8988T (cell line): Measurements from ENCODE around the gene NCAPH2.

ENCODE experiments used
- DNase-seq: peaks from one replicate; pipeline ENCODE4 v3.0.0; 2011

Gene NCAPH2

DNA sequence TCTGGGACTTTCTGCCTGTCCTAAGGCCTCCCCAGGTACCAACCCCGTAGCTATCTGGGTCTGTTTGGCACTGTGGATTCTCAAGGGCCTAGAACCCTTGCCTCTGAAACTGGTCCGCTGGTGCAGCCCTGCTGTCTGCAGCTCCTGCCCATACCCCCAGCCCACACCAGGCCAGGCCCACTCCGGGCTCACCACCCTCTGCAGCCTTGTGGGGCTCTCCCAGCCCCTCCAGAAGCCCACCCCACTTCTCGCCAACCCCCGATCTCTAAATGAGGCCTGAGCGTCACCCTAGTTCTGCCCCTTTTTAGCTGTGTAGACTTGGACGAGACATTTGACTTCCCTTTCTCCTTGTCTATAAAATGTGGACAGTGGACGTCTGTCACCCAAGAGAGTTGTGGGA is 42.4 kb downstream of the NCAPH2 start:
- no peak for DNase-seq

DNA sequence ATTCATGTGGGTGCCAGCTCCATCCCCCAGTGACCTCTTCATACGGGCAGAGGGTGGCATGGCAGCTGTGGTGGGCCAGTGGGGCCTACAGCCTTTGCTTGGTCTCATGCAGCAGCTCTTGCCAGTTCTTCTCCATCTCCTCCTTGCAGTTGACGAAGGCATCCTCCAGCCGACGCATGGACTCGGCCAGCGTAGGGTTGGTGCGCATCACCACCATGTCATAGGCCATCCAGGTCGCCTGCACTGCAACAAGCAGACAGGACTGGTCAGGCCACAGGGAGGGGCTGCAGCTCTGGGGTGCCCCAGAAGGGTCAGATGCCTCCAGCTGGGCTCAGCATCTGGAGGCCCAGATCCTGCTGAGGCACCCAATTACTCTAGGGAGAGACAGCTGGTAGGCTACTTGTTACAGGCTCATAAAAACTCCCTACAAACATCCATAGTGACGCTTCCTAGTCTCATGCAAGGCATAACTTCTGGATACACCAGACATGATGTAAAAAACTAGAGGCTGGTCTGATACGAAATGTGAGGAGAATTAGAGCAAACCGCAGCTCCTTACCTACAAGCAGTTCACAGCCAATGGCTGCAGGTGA is 43.2 kb downstream of the NCAPH2 start:
- no peak for DNase-seq

DNA sequence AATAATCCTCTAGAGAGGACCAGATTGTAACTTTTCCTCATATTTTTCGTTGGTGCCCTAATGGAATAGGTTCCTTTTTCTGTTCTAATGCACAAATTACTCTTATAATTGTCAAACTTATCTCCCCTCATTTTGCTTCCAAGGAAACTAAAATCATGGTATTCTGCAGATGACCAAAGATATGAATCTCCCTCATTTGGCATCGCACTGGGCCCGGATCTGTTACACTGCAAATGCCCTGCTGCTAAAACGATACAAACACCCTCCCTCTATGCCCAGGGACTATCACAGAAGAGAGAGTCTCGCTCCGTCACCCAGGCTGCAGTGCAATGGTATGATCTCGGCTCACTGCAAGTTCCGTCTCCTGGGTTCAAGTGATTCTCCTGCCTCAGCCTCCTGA is 45.3 kb downstream of the NCAPH2 start:
- no peak for DNase-seq

DNA sequence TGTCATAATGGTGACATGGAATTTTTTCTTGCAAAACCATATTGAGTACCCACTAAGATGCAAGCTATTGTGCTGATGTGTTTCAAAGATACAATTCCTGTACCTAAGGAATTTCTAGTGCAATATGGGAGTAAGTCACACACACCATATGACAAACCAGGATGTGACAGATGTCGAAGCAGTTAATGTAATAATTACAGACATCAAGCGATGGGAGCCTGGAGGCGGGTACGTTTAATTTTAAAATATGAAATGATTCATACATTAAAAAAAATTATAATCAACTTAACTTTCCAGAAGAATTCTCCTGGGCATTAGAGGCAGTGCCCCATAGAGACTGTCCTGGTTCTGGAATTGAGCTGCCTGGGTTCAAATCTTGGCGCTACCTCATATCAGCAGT is 48.7 kb downstream of the NCAPH2 start:
- DNase-seq: no peak

DNA sequence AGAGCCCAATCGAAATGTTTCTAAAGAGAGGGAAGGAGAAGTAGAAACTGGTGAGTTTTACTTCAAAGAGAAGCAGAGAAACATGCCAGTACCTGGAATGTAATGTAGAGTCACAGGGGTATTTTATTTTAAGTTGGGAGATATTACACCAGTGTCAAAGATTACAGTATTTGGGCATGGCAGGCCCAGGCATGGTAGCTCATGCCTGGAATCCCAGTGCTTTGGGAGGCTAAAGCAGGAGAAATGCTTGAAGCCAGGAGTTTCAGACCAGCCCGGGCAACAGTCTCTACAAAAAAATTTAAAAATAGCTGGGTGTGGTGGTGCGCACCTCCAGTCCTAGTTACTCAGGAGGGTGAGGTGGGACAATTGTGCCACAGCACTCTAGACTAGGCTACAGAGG is 52.0 kb downstream of the NCAPH2 start:
- DNase-seq: no peak

DNA sequence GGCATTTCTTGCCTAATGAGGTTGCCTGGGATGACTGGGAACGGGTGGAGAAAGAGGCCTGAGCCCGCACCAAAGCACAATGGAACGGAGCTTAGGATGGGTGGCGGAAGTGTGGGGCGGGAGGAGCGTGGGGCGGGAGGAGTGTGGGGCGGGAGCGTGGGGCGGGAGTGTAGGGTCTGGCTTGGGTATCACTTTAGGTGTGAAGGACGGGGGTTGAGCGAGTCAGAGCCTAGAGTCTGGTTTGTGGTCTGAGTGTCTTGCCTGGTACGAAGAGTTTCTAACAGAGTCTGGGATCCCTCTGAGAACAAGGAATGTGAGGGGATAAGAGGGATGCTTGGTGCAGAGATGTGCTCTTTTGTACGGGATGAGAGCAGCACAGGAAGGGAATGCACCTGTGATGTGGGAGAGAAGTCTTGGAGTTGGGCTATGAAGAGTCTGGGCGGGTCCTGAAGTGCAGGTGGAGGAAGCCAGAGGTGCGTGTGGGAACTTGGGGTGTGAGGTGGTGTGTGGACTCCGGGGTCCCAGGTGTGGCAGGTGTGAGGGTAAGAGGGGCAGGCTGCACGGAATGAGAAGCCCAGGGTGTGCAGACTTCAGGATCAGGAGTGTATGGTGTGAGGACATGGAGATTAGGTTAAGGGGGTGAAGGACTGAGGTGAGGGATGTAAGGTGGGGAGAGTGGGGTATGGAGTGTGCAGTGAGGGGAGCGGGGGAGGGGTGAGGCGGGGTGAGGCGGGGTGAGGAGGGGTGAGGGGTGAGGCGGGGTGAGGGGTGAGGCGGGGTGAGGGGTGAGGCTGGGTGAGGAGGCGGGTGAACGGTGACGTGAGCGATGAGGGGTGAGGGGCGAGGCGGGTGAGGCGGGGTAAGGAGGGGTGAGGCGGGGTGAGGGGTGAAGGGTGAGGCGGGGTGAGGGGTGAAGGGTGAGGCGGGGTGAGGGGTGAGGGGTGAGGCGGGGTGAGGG is 53.7 kb downstream of the NCAPH2 start:
- no peak for DNase-seq

DNA sequence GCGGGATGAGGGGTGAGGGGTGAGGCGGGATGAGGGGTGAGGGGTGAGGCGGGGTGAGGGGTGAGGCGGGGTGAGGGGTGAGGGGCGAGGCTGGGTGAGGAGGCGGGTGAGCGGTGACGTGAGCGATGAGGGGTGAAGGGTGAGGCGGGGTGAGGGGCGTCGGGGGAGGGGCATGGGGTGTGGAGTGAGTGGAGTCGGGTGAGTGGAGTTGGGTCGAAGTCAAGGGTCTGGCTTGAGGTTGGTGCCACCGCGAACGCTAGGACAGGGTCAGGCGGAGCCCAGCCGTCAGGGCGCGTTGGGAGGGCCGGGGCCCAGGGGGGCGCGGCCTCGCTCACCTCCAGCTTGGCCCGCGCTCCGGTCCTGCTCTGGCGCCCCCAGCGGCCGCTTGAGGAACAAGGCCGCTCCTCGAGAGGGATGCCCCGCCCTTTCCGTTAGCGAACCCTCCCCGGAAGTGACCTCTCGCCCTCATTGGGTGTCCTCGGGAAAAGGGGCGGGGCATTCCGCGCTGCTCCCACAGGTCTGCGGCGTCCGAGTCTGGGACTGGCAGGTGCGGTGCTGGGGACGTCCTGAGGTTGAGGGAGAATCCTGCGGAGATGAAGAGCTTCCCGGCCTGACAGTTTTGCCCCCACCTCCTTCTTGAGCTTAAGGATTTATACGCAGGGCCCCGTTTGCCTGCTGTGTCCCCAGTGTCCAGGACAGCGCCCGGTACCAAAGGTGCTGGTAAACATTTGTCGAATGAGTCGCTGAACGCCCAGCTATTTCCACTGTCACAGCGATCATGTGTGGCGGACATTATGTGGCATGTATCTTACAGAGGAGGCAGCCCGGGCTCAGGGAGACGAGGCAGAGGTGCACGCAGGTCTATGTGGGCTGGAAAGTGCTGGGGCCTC is 54.7 kb downstream of the NCAPH2 start, which contains the start of gene SYCE3:
SYCE3 (minus strand) TSS at position 397 of the 890 bp plus-strand sequence. CDS start 6,514 bp downstream, outside the sequence.
- DNase-seq: peak; percentile 57

DNA sequence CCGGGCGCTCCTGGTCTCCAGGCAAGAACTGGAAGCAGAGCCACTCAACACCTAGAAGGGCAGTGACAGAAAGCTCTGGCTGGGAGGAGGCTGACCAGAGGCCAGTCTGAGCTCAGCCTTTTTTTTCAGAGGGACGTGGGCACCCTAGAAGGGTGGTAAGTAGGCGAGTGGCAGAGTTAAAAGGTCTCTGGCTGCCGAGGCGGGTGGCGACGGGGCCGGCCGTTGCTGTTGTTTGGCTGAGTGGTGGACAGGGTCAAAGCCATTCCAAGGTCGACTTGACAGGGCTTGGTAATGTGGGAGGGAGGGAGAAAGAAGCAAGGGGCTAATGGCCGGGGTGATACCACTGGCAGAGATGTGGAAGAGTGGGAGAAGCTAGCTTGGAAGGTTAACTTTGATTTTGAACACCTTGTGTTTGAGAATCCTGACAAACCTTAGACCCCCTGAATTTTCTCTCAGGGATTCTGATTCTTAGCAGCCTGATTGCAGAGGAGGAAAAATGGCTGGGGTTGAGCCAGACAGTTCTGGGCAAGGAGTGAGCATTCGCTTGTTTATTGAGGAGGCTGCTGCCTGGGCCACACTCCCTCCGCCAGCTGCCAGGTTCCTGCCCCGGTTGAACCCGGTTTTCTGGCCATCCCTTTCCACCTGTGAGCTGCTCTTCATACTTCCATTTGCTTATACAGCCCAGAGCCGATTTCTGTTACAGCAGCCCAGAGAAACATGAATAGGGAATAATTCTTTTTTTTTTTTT is 55.6 kb downstream of the NCAPH2 start:
- no peak for DNase-seq

DNA sequence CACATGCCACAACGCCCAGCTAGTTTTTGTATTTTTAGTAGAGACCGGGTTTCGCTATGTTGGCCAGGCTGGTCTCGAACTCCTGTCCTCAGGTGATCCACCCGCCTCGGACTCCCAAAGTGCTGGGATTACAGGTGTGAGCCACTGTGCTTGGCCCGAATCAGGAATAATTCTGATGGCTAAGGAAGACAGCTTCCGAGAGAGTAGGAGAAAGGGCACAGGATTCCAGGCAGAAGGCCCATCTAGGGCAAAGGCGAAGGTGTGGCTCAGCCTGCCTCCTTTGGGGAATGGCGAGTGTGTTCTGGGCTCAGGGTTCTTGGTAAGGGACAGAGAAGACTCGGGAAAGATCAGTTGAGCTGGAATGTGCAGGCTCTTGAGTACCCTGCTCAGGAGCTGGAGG is 56.3 kb downstream of the NCAPH2 start:
- no peak for DNase-seq

DNA sequence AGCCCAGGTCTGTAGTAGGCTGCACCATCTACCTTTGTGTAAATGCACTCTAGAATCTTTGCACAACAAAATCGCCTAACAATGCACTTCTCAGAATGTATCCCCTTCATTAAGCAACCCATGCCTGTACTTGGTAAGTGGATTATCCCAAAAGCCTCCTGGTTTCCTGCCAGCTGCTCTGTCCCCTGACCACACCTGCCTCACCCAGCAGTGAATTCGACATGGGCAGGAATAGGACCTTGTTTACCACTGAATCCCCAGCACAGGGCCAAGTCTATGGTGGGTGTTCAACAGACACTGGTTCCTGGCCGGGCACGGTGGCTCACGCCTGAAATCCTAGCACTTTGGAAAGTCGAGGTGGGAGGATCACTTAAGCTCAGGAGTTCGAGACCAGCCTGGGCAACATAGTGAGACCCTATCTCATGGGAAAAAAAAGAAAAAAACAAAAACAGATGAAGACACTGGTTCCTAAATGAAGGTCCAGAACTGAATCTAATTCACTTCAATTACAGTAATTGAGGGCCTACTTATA is 59.8 kb downstream of the NCAPH2 start:
- no peak for DNase-seq

DNA sequence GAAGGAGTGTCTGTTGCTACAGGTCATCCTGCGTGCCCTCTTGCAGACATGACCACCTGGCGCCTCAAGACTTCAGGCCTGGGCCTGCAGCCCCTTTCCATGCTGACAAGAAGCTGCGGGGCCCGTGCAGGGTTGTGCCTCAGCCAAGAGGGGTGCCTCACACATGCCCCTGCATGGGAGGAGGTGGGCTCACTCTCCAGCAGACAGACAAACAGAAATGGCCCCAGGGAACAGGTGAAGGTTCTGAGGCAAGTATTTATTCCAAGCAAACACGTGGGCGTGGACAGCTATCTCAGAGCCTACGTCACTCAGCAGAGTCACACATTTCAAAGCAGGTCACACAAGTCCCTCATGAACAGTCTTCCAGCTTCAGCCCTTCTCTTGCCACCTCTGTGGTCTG is 60.6 kb downstream of the NCAPH2 start:
- no peak for DNase-seq

DNA sequence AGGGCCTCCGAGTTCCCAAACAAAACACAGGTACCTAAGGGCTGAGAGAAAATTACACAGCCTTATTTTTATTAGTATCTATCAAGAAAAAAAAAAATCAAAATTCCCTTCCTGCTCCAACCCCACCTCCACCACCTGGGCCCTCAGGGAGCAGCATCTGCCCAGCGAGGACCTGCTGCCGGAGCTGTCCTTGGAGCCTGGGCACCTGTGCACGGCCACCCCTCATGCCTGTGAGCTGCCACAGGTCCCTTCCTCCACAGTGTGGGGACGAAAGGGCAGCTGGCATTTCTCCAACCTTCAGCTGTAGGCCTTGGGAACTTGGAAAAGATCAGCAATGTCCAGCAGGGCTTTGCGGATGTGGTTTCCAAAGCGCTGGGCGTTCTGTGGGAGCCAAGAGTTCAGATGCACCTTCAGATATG is 61.0 kb downstream of the NCAPH2 start:
- no peak for DNase-seq

DNA sequence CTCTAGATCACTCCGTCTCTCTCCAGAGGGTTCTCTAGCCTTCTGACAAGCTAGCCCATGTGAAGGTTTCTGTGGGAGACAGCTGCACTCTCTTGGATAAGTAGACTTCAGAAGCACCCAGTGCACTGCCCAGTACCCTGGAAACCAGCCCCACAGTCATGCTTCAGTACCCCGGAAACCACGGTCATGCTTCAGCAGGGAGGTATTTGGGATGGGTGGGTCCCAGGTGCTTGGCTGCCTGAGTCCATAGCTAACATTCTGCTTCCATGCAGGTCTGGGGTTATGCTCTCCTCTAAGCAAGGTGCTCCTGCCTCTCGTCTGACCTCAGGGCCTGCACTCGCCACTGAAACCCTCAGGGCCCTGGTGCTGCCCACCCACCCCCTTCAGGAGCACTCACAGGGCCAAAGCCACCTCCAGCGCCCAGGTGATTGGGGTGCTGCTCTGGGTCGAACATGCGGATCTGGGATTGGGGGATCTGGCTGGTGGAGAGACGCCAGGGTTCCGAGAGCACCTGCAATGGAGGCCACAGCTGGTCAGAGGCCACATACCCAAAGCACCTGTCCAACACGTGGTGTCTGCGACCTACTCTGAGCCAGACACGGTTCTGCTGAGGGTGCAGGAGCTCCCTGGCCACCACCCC is 62.0 kb downstream of the NCAPH2 start:
- no peak for DNase-seq

DNA sequence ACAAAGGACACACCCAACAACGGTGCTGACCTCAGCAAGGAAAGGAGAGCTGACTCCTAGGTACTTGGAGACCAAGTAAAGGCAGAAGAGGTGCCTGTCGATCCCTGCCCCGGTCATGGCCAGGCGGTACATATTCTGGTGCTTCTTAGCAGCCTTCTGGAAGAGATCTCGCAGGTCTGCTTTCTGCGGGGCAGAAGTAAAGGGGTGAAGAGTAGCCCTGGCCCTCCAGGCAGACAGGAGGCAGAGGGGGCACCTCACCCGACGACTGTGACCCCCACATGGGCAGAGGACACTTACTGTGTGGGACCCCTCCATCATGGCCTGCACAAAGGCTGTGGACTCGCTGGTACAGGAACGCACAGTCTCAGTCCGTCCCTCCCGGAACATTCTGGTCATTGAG is 62.8 kb downstream of the NCAPH2 start:
- no peak for DNase-seq

DNA sequence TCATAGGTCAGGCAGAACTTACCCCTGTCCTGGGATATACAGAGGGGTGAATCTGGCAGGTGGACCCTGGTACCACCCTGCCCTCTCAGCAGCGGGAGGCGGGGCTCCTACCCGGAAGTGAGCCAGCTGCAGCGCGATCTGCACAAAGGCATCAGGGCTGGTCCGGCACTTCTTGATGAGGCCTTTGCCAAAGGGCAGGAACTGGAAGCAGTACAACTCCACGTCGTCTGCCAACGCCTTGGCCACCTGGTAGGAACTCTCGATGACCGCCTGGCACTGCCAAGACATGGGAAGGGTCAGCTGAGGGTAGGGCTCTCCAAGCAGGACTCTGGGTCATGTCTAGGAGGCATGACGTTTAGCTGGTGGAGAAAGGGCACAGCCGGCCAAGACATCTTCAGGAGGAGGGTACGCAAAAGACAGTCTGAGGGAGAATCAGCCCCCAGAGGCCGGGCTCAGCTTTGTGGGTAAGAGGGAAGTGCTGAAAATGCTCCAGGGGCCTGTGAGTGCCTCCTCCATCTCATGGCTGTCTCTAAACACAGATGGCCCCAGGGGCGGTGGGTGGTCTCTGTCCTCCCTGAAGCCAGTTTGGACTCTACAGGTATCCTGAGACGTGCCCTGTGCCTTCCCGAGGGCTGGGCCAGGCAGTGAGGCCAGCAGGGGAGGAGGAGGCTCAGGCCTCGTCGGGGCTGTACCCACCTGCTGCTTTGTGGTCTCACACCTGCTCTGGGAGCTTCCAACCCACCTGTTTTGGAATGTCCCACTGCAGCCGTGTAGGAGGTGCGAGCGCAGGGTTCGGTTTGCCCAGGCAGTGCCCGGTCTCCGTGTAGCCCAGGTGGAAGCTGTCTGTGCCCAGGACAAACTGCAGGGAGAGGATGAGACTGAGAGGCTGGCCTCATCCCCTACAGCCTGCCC is 63.5 kb downstream of the NCAPH2 start:
- no peak for DNase-seq

DNA sequence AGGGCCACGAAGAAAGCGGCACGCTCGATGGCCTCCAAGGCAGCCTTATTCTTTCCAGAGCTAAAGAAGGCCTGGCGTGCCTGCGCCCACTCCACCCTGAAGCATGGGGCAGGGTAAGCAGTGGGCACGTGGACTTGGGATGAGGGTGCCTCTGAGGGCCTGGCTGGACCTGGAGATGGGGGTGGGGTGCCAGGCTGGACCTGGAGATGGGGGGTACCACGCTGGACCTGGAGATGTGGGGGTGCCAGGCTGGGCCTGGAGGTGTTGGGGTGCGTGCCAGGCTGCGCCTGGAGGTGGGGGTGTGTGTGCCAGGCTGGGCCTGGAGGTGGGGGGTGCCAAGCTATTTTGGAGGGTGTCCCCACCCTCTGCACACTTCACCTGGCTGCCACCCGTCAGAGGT is 64.9 kb downstream of the NCAPH2 start:
- no peak for DNase-seq

DNA sequence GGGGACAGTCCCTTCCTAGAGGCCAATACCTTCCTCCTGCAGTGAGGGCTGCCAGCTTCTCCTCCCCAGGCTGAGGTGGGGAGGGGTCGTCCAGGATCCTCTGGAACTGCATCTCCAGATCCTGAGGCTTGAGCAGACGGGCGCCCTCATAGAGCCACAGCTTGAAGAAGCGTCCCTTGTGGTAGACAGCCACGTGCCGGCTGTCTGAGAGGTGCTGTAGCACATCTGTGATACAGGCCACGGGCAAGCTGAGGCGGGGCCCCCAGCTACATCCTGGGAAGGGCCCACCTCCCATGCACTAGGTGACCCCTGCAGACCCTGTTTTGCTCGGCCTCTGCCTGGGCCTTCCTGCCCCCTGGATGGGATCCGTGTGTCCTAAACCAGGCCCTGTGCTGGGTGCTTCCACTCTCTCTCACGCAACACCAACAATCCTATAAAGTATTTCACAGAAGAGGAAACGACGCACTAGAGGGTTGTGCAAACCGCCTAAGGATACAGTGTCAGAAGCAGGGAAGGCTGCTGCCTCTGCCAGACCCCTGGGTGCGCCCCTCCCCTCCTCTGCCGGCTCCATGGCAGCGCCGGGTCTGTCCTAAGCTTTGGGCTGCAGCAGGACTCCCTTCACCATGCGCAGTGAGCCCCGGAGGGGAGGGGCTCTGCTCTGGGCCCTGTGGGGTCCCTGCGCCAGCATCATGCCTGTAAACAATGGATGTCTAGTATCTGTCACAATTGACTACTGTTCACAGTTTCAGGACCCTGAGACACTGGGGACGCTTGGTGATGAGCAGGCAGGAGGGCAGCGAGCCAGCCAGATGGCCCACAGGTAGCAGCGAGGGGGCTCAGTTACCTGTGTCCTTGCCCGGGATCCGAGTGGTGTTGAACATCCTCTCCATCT is 65.7 kb downstream of the NCAPH2 start:
- DNase-seq: no peak

DNA sequence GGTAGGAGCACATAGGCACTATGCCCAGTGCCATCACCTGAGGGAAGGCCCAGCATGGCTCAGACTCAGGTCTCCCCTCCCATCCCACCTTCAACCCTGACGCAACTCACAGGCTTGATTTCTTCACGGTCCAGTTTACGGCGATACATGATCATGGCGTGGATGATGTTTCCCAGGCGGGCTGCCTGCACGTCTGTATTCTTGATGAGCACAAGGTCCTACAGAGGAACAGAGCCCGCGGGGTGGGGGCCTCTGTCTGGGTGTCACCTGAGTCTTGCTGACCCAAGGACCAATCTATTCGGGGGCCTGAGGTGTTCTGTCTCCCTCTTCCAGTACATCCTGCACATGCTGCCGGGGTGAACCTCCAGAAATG is 66.3 kb downstream of the NCAPH2 start:
- no peak for DNase-seq
